HG02970 (cell line): ENCODE results near the gene SCN5A.

Experiments
- ATAC-seq: cut with Tn5 transposase; IDR thresholded peaks from one replicate; pipeline ENCODE4 v1.9.1; 2021; ENCODE audit warnings: mild to moderate bottlenecking, moderate library complexity, moderate number of reproducible peaks; ENCODE audit not compliant: unreplicated experiment, low FRiP score

Gene SCN5A

DNA sequence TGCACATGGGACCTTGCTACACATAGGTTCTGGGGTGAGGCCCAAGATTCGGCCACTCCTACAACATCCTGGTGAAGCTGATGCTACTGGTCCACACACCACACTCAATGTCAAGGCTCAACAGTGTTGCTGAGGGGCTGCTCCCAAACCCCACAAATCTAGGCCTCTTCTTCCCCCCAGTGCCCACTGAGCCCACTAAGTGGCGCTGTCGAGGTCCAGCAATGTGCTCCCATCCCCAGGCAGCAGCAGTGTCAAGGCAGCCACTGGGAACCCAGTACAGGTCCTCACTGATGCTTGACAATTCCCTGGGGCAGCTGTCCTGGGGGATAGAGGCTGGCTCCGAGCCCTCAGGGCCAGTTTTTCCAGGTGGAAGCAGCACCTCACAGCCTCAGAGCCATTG is 21.5 kb downstream of the SCN5A start:
- no peak for ATAC-seq

- ATAC-seq: no peak
These were observed 23.3 kb downstream of the SCN5A start for GRCh38 chr3:38626171-38626570.

GRCh38 chr3:38623539-38623938 is 25.9 kb downstream of the SCN5A start:
- no peak for ATAC-seq

DNA sequence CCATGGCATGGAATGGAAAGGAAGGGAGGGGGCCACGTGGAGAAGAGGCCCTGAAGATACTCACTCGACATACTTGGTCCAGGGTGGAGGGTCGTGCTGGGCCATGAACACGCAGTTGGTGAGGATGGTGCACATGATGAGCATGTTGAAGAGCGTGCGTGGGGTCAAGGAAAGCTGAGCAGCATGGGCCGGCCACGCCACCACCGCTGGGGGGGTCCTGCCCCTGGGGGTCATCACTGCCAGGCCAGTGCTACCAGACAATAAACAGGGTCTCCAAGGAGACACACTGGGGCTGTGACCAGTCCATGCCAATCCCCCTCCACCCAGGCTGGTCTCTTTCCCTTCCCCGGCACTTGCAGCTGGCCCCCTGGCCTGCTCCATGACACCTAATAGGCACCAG is 27.2 kb downstream of the SCN5A start:
- no peak for ATAC-seq

- no peak for ATAC-seq
These were observed 29.3 kb downstream of the SCN5A start for GRCh38 chr3:38620236-38620635.

- no peak for ATAC-seq
These were observed 31.1 kb downstream of the SCN5A start for GRCh38 chr3:38618343-38618742.

- no peak for ATAC-seq
These were observed 31.9 kb downstream of the SCN5A start for GRCh38 chr3:38617586-38617985.

DNA sequence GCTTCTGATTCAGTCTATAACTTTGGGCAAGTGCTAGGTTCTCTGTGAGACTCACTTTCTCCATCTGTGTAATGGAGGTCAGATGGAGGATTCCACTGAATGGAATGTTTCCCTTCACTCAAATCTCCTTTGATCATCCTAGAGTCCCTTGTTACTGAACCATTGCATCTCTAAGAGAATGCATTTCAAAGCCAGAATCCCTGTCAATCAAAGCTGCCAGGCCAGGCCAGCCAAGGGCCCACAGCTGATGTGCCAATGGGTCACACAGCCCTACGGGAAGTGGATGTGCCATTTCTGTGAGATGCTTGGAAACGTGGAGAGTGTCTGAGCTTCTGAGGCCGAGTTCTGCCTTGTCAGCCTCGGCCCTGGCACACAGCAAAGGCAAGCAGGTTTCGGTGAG is 32.4 kb downstream of the SCN5A start:
- no peak for ATAC-seq

GRCh38 chr3:38616658-38617057 is 32.8 kb downstream of the SCN5A start:
- no peak for ATAC-seq

GRCh38 chr3:38616111-38616510 is 33.4 kb downstream of the SCN5A start:
- ATAC-seq: no peak

- ATAC-seq: no peak
These were observed 34.7 kb downstream of the SCN5A start for GRCh38 chr3:38614651-38615352.

DNA sequence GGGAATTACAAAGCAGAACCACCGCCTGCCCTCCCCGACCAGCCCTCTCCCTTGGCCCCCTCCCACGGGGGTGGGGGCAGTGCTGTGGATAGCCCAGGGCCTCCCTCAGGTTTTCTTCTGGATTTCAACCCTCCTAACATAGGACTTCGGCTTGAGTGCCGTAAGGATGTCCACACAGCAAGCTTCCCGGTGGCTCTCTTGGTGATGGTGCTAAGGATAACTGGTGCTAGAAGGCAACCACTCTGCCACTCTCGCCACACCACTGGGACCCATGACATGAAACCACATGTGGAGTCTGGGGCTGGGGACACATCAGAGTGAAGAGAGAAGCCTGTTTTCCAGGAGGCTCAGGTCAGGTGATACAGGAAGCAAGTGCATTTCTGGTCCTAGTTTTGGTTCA is 35.4 kb downstream of the SCN5A start:
- ATAC-seq: no peak

- ATAC-seq: no peak
These were observed 36.1 kb downstream of the SCN5A start for GRCh38 chr3:38613426-38613825.

DNA sequence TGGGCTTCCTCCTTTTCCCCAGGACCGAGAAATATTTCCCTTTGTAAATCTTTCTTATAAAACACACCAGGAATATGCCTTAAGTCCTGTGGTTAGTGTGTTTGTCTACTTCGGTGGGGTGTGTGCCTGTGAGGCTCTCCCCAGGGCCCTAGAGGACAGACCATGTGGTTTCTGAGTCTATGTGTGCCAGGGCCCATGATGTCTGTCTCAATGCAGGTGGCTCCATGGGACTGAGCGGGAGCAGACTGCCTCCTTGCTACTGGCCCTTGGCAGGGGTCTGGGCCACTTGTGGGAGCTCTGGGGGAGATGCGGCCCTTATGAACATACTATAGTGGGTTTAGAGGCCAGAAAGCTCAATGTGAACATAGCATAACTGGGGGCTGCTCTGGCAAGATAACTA is 37.6 kb downstream of the SCN5A start:
- ATAC-seq: no peak

DNA sequence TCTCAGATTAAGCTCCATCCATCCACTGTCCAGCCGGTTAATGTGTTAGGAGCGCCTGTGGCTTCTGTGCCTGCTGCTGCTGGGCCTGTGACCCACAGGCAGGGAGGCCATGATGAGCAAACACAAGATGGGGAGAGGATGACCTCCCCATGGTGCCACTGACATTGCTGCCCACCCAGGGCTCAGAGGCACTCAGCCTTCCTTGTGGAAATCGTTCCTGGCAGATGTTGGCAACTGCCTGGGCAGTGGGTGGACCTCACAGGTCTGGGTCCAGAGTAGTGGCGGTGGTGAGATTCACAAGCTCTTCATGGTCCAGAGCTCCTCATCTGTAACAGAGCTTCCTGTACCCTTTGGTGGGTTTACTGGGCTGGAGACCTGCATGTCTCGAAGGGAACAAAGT is 38.6 kb downstream of the SCN5A start:
- ATAC-seq: no peak

- ATAC-seq: no peak
These were observed 39.1 kb downstream of the SCN5A start for GRCh38 chr3:38610436-38610835.

DNA sequence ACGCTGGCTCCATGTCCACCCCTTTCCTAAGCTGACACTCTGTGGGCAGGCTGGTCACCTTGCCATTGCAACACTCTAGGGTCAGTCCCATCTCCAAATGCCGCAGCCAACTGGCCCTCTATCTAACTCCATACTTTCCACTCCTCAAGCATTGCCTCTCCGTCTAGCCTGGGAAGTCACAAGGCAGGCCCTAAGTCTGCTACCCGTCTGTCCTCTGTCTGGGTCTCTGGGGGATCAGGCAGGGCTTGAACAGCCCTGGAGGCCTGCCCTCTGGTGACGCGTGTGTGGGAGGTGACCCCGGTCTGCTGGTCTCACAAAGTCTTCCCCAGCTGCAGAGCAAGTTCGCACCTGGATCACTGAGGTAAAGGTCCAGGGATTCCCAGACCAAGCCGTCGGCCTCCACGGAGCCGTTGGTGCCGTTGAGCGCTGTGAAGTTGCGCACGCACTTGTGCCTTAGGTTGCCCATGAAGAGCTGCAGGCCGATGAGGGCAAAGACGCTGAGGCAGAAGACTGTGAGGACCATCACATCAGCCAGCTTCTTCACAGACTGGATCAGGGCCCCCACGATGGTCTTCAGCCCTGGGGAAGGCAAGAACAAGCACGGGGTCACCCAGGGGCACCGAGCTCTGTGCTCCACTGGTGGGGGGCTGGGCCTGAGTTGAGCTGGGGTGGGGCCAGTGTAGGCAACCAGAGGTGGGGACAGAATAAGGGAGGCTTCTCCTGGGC is 39.9 kb downstream of the SCN5A start:
- ATAC-seq: no peak

- ATAC-seq: no peak
These were observed 40.5 kb downstream of the SCN5A start for GRCh38 chr3:38608961-38609360.

DNA sequence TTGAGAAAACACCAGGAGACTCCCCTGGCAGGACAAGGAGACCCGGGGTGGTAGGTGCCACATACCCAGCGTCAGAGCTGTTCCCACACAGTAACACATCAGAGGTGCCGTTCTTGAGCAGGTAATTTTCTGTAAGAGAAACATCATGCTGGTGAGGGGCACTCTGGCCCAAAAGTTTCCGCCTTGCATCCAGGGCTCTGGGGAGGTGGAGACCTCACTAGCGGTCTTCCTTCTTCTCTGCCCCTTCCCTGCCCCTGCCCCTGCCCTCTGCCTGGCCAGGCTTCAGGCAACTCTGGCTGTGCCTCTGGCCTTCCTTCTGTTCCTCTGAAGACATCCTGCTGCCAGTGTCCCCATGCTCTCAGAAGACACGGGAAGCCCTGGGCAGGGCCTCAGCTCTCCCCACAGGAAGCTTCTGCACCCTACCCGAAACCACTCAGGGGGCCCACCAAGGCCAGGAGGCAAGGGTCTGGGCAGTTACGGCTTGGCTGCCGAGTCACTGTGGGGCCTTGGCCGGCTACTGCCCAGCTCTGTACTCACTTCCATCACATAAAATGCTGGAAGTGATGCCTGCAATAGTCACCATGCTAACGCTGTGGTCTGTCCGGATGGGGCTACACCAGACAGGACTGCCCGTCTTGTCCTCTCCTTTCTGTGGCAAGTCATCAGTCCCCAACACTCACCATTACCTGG is 41.3 kb downstream of the SCN5A start:
- ATAC-seq: no peak

DNA sequence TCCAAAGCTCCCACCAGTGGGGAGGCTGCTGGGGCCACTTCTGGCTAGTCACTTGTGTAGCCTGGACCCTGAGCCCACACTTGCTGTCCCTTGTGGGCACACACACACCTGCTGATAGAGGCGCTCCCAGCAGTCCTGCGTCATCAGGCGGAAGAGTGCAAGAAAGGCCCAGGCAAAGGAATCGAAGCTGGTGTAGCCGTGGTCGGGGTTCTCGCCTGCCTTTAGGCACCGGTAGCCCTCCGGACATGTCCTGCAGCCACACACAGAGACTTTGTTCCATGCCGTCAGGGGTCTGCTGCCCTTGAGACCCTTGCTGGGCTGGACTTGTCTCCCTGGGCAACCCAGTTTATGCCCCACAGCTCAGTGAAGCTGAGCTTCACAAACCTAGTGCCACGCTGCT is 42.9 kb downstream of the SCN5A start:
- ATAC-seq: no peak

GRCh38 chr3:38605981-38606380 is 43.5 kb downstream of the SCN5A start:
- no peak for ATAC-seq

DNA sequence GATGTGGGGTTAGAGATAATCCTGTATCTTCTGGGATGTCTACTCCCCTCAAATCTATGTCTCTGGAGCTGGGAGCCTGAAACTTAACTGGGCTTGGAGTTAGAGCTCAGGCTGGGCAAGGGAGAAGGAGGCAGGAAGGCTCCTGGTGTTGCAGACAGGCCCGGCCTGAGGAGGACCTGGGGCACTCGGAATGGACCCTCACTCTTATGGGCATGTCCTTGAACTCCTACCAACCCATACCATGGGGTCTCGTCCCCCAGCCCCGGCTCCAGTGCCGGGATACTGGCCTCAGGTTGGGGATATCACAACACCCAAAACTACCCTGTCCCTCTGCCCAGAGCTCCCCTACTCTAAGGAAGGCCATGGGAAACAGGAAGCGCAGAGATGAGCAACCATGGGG is 45.2 kb downstream of the SCN5A start:
- no peak for ATAC-seq
